Prostate gland (tissue), 2 donors: ENCODE measurements around the gene CRB1. TPM values are rescaled to one million over a fixed set of nuclear protein-coding genes. Genes with fewer than 3 reads are reported as not detected.

Experiments used
- DNase-seq: peaks from one replicate; pipeline ENCODE4 v3.0.0-alpha.2; 2019; ENCODE audit warnings: low spot score
- H3K27ac ChIP-seq, 2 donors: fragments of 200-600 bp; sonication (generic); 2 replicates each; pipeline ENCODE4 v1.5.1; 2017 to 2019
- H3K27me3 ChIP-seq: fragments of 200-600 bp; sonication (generic); replicated peaks from 2 replicates; pipeline ENCODE4 v1.5.1; 2019; ENCODE audit not compliant: insufficient read depth
- H3K36me3 ChIP-seq, 2 donors: fragments of 200-600 bp; sonication (generic); 1 replicate in 1 of 2; 2 replicates in 1 of 2; pipeline versions ENCODE4 v1.5.1 to v1.8.1; 2017 to 2019
- H3K4me1 ChIP-seq: fragments of 200-600 bp; sonication (generic); replicated peaks from 2 replicates; pipeline ENCODE4 v1.5.1; 2019
- H3K4me3 ChIP-seq, 2 donors: fragments of 200-600 bp; sonication (generic); 2 replicates each; pipeline ENCODE4 v1.5.1; 2017 to 2019
- H3K9me3 ChIP-seq: fragments of 200-600 bp; sonication (generic); 2 replicates; pipeline ENCODE4 v1.5.1; 2017
- POLR2A ChIP-seq: fragments of 450-650 bp; IDR thresholded peaks from one replicate; pipeline ENCODE4 v1.6.1; 2016; ENCODE audit warnings: antibody characterized with exemption, mild to moderate bottlenecking
- POLR2AphosphoS5 ChIP-seq: sonication (generic); formaldehyde crosslinking; IDR thresholded peaks from one replicate; pipeline ENCODE4 v1.6.1; 2017; ENCODE audit warnings: antibody characterized with exemption
- whole genome bisulfite sequencing: methylation state at CpG from one replicate; pipeline ENCODE4 v1.1.5; 2018; 5-methylcytosine and 5-hydroxymethylcytosine counted together
- intact Hi-C: fragments of 100-400 bp; cut with DNase I; formaldehyde crosslinking; loops from one replicate; pipeline ENCODE4 v1.14.2; 2022
- total RNA-seq, 2 donors: library from RNA; depleted of rRNA; stranded (reverse); fragments of >200 nt; gene quantifications; one replicate each; pipeline ENCODE4 v1.1.0, GENCODE V29; 2016
- TF ChIP-seq, protein P1 (sequence below), 4 experiments: fragments of 200-600 bp in 2 of 4; fragments of 450-650 bp in 2 of 4; sonication (generic) in 2 of 4; IDR thresholded peaks; 1 replicate in 3 of 4; 2 replicates in 1 of 4; pipeline ENCODE4 v1.5.1; 2016 to 2019; ENCODE audit warnings: antibody characterized with exemption in 4 of 4, mild to moderate bottlenecking in 2 of 4, moderate library complexity in 2 of 4

Gene CRB1
- total RNA-seq, 2 donors from 2014 or later, result 0.32 to 1.0 TPM

DNA sequence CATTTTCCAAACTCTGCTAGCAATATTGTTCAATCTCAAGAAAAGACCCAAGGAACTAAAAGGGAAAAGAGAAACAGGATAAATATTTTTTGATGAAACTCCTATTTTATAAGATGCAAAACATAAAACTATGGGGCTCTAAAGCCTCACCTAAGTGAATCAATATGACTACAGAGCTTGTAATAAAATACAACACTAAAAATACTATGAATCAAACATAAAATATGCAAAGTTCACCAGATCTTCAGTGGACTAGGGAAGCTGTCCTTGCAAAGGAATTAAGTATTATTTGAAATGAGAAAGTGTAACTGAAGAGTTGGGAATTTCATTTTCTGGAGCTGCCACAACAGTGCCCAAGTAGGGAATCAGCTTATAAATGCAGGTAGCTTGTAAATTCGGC, 124.5 kb downstream of the CRB1 start:
- H3K27me3 ChIP-seq, result no peaks in the 10 kb centered on the region
- H3K4me1 ChIP-seq, result no peaks in the 10 kb centered on the region
- no peaks in the 10 kb centered on the region for H3K9me3 ChIP-seq
- TF ChIP-seq POLR2AphosphoS5, result no peak
- TF ChIP-seq, protein P1, sequence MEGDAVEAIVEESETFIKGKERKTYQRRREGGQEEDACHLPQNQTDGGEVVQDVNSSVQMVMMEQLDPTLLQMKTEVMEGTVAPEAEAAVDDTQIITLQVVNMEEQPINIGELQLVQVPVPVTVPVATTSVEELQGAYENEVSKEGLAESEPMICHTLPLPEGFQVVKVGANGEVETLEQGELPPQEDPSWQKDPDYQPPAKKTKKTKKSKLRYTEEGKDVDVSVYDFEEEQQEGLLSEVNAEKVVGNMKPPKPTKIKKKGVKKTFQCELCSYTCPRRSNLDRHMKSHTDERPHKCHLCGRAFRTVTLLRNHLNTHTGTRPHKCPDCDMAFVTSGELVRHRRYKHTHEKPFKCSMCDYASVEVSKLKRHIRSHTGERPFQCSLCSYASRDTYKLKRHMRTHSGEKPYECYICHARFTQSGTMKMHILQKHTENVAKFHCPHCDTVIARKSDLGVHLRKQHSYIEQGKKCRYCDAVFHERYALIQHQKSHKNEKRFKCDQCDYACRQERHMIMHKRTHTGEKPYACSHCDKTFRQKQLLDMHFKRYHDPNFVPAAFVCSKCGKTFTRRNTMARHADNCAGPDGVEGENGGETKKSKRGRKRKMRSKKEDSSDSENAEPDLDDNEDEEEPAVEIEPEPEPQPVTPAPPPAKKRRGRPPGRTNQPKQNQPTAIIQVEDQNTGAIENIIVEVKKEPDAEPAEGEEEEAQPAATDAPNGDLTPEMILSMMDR (IDR thresholded peaks at IDR 0.05), result no peak
- no peak for TF ChIP-seq POLR2A
- H3K36me3 ChIP-seq, result no peaks in the 10 kb centered on the region
- no peak for DNase-seq
- WGBS, result 81% methylated on average over 1 of the region's 1 CpG
- H3K27ac ChIP-seq, result no peak overlapping the region
- intact Hi-C loops, result no loop called here
- H3K4me3 ChIP-seq, result no peak overlapping the region

DNA sequence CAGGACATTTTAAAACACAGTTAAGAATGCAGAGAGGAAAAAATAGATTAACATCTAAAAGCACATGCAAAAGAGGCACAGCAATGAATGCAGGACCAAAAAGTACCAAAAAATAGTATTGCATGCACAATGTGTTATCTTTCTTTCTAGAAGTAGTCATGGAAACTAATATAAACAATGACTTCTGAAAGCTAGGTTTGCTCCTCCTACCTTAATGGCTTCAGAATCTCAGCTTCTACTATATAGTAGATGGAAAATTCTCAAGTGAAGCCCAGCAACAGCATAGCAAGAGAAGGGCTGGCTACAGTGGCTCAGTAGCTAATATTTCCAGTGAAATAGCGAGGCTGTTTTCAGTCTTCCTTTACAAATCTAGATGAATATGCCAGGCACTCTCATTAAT, 125.1 kb downstream of the CRB1 start:
- no peak overlapping the region for H3K4me3 ChIP-seq
- no peak overlapping the region for H3K27ac ChIP-seq
- no peak for DNase-seq
- H3K9me3 ChIP-seq, result no peaks in the 10 kb centered on the region
- intact Hi-C loops, result no loop called here
- H3K27me3 ChIP-seq, result no peaks in the 10 kb centered on the region
- TF ChIP-seq, protein P1 (IDR thresholded peaks at IDR 0.05), result no peak
- TF ChIP-seq POLR2AphosphoS5 (no peak), POLR2A (no peak)
- WGBS, result 75% methylated on average over 1 of the region's 1 CpG
- H3K36me3 ChIP-seq, result no peaks in the 10 kb centered on the region
- no peaks in the 10 kb centered on the region for H3K4me1 ChIP-seq

DNA sequence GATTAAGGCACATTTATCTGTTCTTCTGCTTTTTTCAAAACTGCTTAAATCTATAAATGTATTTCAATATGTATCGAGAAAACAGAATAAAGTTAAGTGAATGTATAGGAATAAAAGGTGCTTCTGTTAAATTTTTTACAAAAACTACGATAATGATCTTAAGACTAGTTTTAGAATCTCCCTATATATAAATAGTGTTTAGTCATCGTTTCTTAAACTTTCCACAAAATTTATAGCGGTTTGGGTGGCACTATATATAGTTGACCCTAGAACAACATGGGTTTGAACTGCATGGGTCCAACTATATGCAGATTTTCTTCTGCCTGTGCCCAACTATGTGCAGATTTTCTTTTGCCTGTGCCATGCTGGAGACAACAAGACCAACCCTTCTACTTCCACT, 125.7 kb downstream of the CRB1 start:
- Histone ChIP-seq H3K36me3 (no peaks in the 10 kb centered on the region), H3K4me3 (no peak overlapping the region), H3K27ac (no peak overlapping the region), H3K27me3 (no peaks in the 10 kb centered on the region), H3K9me3 (no peaks in the 10 kb centered on the region), H3K4me1 (no peaks in the 10 kb centered on the region)
- WGBS, result 91% methylated on average over 4 of the region's 4 CpGs
- no peak for TF ChIP-seq POLR2AphosphoS5
- TF ChIP-seq, protein P1 (IDR thresholded peaks at IDR 0.05), result no peak
- no peak for TF ChIP-seq POLR2A
- intact Hi-C loops, result no loop called here
- no peak for DNase-seq

DNA sequence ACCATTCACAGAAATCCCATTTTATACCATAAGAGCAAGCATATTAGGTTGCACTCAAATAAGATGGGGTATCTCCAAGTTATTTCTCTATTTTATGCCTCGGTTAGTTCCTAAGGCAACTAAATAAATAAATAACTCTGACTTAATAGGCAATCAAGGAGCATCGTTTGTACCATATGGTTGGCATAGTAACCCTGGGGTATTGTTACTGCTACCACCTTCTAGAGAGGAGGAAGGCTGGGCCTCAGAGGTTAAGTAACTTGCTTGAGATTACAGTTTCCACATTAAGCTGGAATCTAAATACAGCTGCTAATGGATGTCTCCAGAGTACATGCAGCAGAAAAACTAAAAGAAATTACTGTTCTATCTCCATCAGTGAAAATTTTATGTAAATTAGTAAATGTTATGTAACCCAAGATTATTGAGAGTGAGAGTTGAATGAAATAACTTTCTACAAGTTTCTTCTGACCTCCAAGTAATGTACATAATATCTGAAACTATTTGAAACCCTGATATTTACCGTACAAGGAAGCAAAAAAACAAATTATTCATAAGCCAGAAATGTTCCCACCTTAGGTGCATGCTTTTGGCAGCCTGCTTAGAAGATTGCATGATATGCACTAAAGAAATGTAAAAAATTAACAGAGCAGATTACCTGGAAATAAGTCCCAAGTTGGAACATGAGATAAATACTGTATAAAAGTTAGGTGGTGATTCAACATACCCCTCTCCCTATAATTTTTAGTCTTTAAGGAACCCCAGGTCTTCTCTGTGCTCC, 127.0 kb downstream of the CRB1 start:
- DNase-seq, result no peak
- H3K27me3 ChIP-seq, result no peaks in the 10 kb centered on the region
- intact Hi-C loops, result no loop called here
- no peaks in the 10 kb centered on the region for H3K36me3 ChIP-seq
- TF ChIP-seq, protein P1 (IDR thresholded peaks at IDR 0.05), result no peak
- no peak for TF ChIP-seq POLR2A
- no peak for TF ChIP-seq POLR2AphosphoS5
- no peaks in the 10 kb centered on the region for H3K9me3 ChIP-seq
- no peak overlapping the region for H3K27ac ChIP-seq
- H3K4me3 ChIP-seq, result no peak overlapping the region
- 54% methylated on average over 3 of the region's 3 CpGs for WGBS
- H3K4me1 ChIP-seq, result no peaks in the 10 kb centered on the region

DNA sequence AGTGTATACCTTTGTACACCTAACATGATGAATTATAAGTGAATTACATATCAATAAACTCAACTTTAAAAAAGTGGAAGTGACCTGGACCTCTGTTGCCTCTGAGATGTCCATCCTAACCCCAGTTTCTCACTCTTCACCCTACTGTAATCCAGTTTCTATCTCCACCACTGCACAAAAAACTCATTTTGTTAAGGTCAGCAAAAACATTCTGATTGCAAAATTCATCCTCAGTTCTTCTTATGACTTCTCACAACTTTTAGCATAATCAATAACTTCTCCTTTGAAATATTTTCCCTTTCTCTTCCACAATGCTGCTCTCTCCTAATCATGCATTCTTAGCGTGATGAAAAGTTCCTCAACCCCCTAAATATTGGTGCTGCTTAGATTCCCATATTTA, 129.8 kb downstream of the CRB1 start:
- Histone ChIP-seq H3K36me3 (no peaks in the 10 kb centered on the region), H3K4me3 (no peak overlapping the region), H3K27ac (no peak overlapping the region), H3K4me1 (no peaks in the 10 kb centered on the region), H3K27me3 (no peaks in the 10 kb centered on the region), H3K9me3 (no peaks in the 10 kb centered on the region)
- 88% methylated on average over 1 of the region's 1 CpG for WGBS
- intact Hi-C loops, result no loop called here
- no peak for DNase-seq
- TF ChIP-seq POLR2AphosphoS5 (no peak), POLR2A (no peak)
